Measurements from ENCODE around the gene PLA2G4E.

PLA2G4E gene

DNA sequence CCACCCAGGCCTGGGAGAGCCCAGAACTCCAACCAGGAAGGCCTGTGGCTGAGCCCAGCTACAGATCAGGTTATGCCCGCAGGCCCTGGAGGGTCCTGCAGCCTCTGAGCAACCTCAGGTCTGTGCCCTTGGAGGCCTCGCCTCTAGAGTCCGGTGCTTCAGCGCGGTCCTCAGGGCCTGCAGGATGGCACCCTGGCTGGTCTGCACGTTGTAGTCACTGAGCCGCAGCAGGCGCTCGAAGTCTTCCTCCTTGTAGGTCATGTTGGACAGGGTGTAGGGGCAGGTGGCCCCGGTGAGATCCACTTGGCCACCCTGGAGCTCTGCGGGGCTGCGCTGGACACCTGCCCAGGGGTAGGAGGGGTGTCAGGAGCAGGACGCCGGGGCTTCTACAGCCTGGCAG, 47.8 kb upstream of the PLA2G4E start:
- TF ChIP-seq, protein P1, sequence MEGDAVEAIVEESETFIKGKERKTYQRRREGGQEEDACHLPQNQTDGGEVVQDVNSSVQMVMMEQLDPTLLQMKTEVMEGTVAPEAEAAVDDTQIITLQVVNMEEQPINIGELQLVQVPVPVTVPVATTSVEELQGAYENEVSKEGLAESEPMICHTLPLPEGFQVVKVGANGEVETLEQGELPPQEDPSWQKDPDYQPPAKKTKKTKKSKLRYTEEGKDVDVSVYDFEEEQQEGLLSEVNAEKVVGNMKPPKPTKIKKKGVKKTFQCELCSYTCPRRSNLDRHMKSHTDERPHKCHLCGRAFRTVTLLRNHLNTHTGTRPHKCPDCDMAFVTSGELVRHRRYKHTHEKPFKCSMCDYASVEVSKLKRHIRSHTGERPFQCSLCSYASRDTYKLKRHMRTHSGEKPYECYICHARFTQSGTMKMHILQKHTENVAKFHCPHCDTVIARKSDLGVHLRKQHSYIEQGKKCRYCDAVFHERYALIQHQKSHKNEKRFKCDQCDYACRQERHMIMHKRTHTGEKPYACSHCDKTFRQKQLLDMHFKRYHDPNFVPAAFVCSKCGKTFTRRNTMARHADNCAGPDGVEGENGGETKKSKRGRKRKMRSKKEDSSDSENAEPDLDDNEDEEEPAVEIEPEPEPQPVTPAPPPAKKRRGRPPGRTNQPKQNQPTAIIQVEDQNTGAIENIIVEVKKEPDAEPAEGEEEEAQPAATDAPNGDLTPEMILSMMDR (IDR thresholded peaks at IDR 0.05) = no peak
- Histone ChIP-seq H3K36me3 (ENCODE audit: control insufficient read depth, insufficient read depth, low read length) (no peaks in the 10 kb centered on the region), H3K79me2 (no peaks in the 10 kb centered on the region), H3K27me3 (ENCODE audit: control insufficient read depth, insufficient read depth, low read length) (no peaks in the 10 kb centered on the region), H3K9me3 (ENCODE audit: control insufficient read depth, low read length) (no peaks in the 10 kb centered on the region), H3K9ac (no peak overlapping the region), H3K4me1 (no peaks in the 10 kb centered on the region), H3K4me2 (ENCODE audit: low read length) (no peak overlapping the region), H2AFZ (no peak overlapping the region), H3K27ac (no peak overlapping the region), H3K4me3 (ENCODE audit: low read depth, low read length) (no peak overlapping the region)

DNA sequence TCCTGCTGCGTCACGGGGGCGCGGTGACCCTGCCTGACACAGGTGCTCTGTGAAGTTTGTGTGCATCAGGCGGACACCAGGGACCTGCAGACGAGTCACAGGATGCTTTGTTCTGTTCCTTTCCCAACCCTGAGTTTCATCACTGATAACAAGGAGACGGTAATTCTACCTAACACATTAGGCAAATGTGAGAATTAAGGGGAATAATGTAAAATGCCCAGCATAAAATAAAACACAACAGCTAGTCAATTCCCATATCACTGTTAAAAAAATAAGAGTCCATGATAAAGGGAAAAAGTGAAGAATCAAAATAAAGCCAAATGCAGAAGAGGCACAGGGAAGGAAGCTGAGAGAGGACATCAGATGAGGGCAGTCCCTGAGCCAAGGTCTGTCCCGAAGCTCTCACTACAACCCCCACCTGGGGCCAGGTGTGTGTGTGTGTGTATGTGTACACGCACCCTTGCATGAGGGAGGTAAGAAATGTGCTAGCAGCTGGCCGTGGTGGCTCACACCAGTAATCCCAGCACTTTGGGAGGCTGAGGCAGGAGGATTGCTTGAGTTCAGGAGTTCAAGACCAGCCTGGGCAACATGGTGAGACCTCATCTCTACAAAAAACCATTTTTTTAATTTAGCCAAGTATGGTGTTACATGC, 46.0 kb upstream of the PLA2G4E start:
- H3K9me3 ChIP-seq (ENCODE audit: control insufficient read depth, low read length) = no peaks in the 10 kb centered on the region

DNA sequence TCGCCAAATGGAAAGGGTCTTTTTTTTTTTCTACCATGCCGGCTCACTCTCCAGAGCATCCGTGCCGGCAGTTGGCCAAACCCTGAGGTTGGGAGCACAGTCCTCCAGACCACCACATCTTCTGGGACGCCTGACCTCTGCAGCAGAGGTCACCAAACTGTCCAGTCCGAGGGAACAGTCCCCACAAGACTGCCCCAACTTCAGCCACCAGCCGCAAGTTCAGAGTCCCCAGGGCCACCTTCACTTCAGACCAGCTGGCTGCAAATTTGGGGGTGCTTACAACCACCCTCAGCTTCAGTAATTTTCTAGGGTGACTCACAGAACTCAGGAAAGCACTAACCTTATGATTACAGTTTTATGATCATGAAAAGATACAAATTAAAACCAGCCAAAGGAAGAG, 44.6 kb upstream of the PLA2G4E start:
- no peaks in the 10 kb centered on the region for H3K9me3 ChIP-seq (ENCODE audit: control insufficient read depth, low read length)
- H3K27me3 ChIP-seq (ENCODE audit: control insufficient read depth, insufficient read depth, low read length) = no peaks in the 10 kb centered on the region
- no peaks in the 10 kb centered on the region for H3K79me2 ChIP-seq
- H3K4me1 ChIP-seq = no peaks in the 10 kb centered on the region
- no peaks in the 10 kb centered on the region for H3K36me3 ChIP-seq (ENCODE audit: control insufficient read depth, insufficient read depth, low read length)
- H3K9ac ChIP-seq = no peak overlapping the region
- no peak overlapping the region for H3K4me3 ChIP-seq (ENCODE audit: low read depth, low read length)
- H3K27ac ChIP-seq = no peak overlapping the region
- TF ChIP-seq, protein P1 (IDR thresholded peaks at IDR 0.05) = no peak
- H3K4me2 ChIP-seq (ENCODE audit: low read length) = no peak overlapping the region
- no peak overlapping the region for H2AFZ ChIP-seq

More for the DNA sequence above, 46.0 kb upstream of the PLA2G4E start:
- Histone ChIP-seq H3K4me3 (ENCODE audit: low read depth, low read length) (no peak overlapping the region), H3K27me3 (ENCODE audit: control insufficient read depth, insufficient read depth, low read length) (no peaks in the 10 kb centered on the region), H3K9ac (no peak overlapping the region), H2AFZ (no peak overlapping the region), H3K79me2 (no peaks in the 10 kb centered on the region), H3K4me1 (no peaks in the 10 kb centered on the region), H3K4me2 (ENCODE audit: low read length) (no peak overlapping the region), H3K36me3 (ENCODE audit: control insufficient read depth, insufficient read depth, low read length) (no peaks in the 10 kb centered on the region), H3K27ac (no peak overlapping the region)
- TF ChIP-seq, protein P1 (IDR thresholded peaks at IDR 0.05) = no peak

DNA sequence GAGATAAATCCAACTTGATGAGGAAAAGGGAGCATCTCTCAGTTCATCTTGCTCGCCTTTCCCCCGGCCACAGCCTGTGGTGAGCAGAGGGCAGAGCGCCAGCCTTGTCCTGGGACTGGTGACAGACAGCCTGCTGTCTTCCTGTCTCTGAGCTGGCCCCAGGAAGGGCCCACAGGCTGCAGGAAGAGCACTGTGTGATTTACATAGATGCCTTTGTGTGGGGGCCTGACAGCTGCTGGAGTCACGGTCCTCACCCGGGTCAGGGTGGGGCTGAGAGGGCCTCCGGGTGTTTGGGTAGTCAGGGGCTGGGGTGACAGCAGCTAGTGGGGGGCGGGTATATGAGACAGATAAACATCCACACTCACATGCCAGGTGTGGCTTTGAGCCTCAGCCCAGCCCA, 44.2 kb upstream of the PLA2G4E start:
- no peak overlapping the region for H3K4me3 ChIP-seq (ENCODE audit: low read depth, low read length)
- no peak overlapping the region for H2AFZ ChIP-seq
- H3K36me3 ChIP-seq (ENCODE audit: control insufficient read depth, insufficient read depth, low read length) = no peaks in the 10 kb centered on the region
- no peak overlapping the region for H3K4me2 ChIP-seq (ENCODE audit: low read length)
- TF ChIP-seq, protein P1 (IDR thresholded peaks at IDR 0.05) = no peak
- no peak overlapping the region for H3K9ac ChIP-seq
- H3K79me2 ChIP-seq = no peaks in the 10 kb centered on the region
- H3K4me1 ChIP-seq = no peaks in the 10 kb centered on the region
- H3K9me3 ChIP-seq (ENCODE audit: control insufficient read depth, low read length) = no peaks in the 10 kb centered on the region
- H3K27ac ChIP-seq = no peak overlapping the region
- H3K27me3 ChIP-seq (ENCODE audit: control insufficient read depth, insufficient read depth, low read length) = no peaks in the 10 kb centered on the region

DNA sequence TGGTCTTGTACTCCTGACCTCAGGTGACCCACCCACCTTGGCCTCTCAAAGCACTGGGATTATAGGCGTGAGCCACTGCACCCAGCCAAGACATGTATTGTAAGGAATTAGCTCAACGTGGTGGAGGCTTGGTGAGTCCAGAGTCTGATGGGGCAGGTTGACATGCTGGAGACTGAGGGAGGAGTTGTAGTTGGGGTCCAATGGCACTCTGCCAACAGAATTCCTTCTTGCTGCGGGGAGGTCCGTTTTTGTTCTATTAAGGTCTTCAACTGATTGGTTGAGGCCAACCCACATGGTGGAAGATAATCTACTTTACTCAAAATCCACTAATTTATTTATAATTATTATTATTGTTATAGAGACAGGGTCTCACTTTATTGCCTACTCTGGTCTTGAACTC, 43.4 kb upstream of the PLA2G4E start:
- Histone ChIP-seq H3K4me2 (ENCODE audit: low read length) (no peak overlapping the region), H2AFZ (no peak overlapping the region), H3K9ac (no peak overlapping the region), H3K27ac (no peak overlapping the region), H3K79me2 (no peaks in the 10 kb centered on the region), H3K4me3 (ENCODE audit: low read depth, low read length) (no peak overlapping the region), H3K27me3 (ENCODE audit: control insufficient read depth, insufficient read depth, low read length) (no peaks in the 10 kb centered on the region), H3K9me3 (ENCODE audit: control insufficient read depth, low read length) (no peaks in the 10 kb centered on the region), H3K36me3 (ENCODE audit: control insufficient read depth, insufficient read depth, low read length) (no peaks in the 10 kb centered on the region), H3K4me1 (no peaks in the 10 kb centered on the region)
- TF ChIP-seq, protein P1 (IDR thresholded peaks at IDR 0.05) = no peak
